GM18951 (cell line): ENCODE measurements around the gene OPCML.

Source experiments
- POLR2A ChIP-seq: IDR thresholded peaks from 4 replicates; pipeline ENCODE4 v1.6.1; 2011; ENCODE audit warnings: mild to moderate bottlenecking; ENCODE audit not compliant: insufficient read length, insufficient read depth; ENCODE audit errors: extremely low read depth
- in situ Hi-C: fragments of 300-500 bp; cut with MboI; formaldehyde crosslinking; loops from one replicate; pipeline ENCODE4 v1.12.0; 2022; ENCODE audit warnings: low sequenced_read_pairs, mixed read lengths, inconsistent platforms; ENCODE audit not compliant: unreplicated experiment

Gene OPCML

DNA sequence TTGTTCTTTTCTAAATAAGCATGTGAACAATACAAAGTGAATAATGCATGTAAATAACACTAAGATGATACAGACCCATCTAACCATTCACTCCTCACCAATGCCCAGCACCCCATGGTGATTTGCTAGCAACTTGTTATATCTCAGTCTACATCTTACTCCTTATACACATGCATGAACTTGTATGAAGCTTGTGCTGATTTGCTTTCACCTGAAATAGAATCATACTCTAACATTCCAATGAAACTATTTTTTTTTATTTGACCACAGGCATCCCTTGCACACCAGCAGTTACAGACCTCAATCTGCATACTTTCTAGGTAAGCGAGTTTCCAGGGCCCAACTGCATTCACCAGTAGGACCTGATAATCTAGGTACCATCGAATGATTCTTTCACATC lies 873.6 kb downstream of the OPCML start:
- in situ Hi-C loops: no loop called here
- no peak for TF ChIP-seq POLR2A

GRCh38 chr11:132658004-132658403 lies 874.3 kb downstream of the OPCML start:
- in situ Hi-C loops: no loop called here
- no peak for TF ChIP-seq POLR2A

- no peak for TF ChIP-seq POLR2A
- in situ Hi-C loops: no loop called here
These were observed 877.0 kb downstream of the OPCML start for GRCh38 chr11:132655187-132655855.

DNA sequence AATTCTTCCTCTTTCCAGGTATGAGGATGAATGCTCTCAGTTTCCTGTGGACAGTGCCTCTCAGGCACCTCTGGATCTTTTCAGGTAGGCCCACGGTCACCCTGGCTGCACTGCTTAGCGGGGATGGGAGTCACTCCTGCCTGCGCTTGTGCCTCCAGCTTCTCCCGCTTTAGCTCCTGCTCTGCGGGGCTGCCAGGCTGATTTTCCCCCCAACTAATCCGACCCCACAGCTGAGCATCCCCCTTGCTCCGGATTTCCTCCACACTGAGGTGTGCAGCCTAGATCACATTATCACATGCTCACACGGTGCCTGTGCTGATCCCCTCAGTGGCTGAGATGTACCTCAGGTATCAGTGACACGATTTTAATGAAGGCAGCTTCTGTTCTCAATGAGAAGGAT lies 879.1 kb downstream of the OPCML start:
- in situ Hi-C loops: no loop called here
- TF ChIP-seq POLR2A: no peak

GRCh38 chr11:132650969-132651720 lies 881.2 kb downstream of the OPCML start:
- no peak for TF ChIP-seq POLR2A
- in situ Hi-C loops: no loop called here

GRCh38 chr11:132649277-132649676 lies 883.0 kb downstream of the OPCML start:
- in situ Hi-C loops: no loop called here

GRCh38 chr11:132648851-132649250 lies 883.5 kb downstream of the OPCML start:
- in situ Hi-C loops: no loop called here

More at GRCh38 chr11:132649277-132649676, 883.0 kb downstream of the OPCML start:
- no peak for TF ChIP-seq POLR2A

GRCh38 chr11:132646890-132647289 lies 885.4 kb downstream of the OPCML start:
- no peak for TF ChIP-seq POLR2A
- in situ Hi-C loops: no loop called here

More at GRCh38 chr11:132648851-132649250, 883.5 kb downstream of the OPCML start:
- TF ChIP-seq POLR2A: no peak

DNA sequence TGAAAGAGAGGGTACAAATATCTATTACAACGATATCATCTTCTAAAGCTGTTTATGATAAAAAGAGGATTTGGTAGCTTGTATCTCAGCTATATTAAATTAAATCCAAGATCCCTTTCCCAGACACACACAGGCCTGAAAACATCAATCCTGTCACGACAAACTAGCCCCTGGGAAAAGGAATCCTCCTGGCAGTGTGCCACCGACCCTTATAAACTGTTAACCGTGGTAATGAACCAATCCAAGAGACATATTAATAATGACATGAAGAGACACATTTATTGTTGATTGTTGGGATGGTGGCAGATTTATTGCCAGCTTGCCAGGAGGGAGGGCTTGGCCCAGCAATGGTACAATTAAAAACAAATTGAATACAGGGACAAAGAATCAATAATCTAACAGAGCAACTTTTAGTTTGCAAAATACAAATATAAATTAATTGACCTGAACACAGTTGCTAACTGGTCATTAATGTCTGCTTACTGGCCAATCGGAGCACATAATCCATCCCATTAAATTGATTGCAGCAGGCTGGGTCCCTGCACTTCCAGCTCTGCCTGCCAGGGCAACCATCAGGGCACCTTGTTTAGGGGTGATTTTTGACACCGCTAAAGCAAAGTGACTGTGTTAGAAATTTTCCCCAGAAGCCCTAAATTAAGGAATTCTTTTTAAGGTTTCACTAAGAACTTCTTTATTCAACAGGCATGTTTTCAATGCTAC lies 887.6 kb downstream of the OPCML start:
- TF ChIP-seq POLR2A: no peak
- in situ Hi-C loops: no loop called here

- TF ChIP-seq POLR2A: no peak
- in situ Hi-C loops: no loop called here
These were observed 889.1 kb downstream of the OPCML start for GRCh38 chr11:132643239-132643638.

GRCh38 chr11:132640952-132641351 lies 891.3 kb downstream of the OPCML start:
- in situ Hi-C loops: no loop called here
- no peak for TF ChIP-seq POLR2A

DNA sequence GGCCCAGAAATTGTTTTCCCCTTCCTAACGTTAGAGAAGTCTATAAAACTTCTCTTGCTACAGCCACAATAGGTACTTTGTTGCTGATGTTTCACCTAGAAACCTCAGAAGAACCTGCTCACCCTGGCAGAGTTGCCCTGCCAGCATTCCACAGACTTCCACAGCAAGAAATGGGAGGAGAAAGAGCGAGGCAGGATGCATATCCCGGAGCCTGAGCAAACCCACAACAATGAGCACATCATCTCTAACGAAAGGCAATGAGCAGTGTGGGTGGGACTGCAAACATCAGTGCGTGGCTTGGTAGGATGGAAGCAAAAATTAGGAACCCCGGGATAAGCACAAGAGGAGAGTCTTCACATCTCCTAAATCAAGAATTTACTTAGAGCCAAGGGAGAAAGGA lies 892.3 kb downstream of the OPCML start:
- no peak for TF ChIP-seq POLR2A
- in situ Hi-C loops: no loop called here

- in situ Hi-C loops: no loop called here
- TF ChIP-seq POLR2A: no peak
These were observed 892.9 kb downstream of the OPCML start for GRCh38 chr11:132639403-132639802.
